GM21737 (cell line): ENCODE data around the gene RFK.

ENCODE experiments used
- ATAC-seq: cut with Tn5 transposase; IDR thresholded peaks from one replicate; pipeline ENCODE4 v1.9.1; 2021; ENCODE audit warnings: mild to moderate bottlenecking, moderate library complexity; ENCODE audit not compliant: unreplicated experiment

RFK gene

DNA sequence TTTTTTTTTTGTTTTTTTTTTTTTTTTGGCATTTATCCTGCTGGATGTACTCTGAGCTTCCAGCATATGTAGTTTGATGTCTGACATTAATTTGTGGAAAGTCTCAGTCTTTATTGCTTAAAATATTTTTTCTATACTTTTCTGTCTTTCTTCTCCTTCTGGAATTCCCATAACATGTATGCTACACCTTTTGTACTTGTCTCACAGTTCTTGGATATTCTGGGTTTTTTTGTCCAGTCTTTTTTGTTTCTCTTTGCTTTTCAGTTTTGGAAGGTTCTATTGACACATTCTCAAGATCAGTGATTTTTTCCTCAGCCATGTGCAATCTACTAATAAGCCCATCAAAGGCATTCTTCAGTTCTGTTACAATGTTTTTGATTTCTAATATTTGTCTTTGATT lies 19.4 kb upstream of the RFK start:
- no peak for ATAC-seq

- ATAC-seq: no peak
These were observed 18.4 kb upstream of the RFK start for GRCh38 chr9:76412638-76413037.

GRCh38 chr9:76405868-76406267 lies 11.6 kb upstream of the RFK start:
- ATAC-seq: no peak

DNA sequence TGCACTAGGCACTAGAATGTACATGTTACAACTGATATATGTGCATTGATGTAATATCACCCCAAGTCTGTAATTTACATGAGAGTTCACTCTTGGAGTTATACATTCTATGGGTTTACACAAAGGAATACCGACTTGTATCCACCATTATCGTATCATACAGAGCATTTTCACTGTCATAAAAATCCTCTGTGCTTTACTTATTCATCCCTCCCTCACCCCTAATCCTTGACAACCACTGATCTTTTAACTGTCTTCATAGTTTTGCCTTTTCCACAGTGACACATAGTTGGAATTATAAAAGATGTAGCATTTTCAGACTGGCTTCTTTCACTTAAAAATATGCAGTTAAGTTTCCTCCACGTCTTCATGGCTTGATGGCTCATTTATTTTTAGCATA lies 11.1 kb upstream of the RFK start:
- ATAC-seq: no peak

DNA sequence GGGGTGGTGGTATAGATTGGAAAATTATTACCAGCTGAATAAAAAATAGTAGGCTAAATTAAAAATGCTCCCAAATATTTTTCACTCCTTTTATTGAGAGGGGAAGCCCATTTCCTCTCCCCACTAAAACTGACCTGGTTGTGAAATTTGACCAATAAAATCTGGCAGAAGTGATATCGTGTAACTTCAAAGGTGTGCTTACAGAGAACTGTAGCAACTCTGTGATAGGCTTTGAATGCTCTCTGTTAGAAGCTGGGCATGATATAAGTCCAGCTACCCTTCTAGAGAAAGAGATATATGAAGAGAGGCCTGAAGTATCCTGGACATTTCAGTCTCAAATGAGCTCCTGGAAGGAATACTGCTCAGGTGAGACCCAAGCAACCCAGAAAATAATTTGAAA lies 10.2 kb upstream of the RFK start:
- ATAC-seq: no peak

DNA sequence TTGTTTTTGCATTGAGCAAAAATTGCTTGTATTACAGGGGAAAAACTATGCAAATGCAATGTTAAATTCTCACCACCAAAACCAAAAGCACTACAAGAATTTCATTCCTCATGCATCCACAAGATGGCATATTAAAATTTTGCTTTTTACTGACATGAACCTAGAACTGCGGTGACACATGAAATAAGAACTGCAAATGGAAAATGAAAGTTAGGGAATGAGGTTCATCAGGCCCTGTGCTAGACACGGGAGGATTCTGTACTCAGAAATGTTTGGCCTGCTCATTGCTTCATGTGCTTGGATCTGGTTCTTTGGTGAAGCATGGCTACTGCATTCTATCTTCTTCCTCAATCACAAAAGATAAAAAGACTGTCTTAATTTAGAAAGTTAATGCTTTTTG lies 9.1 kb upstream of the RFK start:
- ATAC-seq: peak; percentile 90

GRCh38 chr9:76401580-76402354 lies 7.5 kb upstream of the RFK start:
- no peak for ATAC-seq

GRCh38 chr9:76401176-76401575 lies 7.0 kb upstream of the RFK start:
- ATAC-seq: no peak

DNA sequence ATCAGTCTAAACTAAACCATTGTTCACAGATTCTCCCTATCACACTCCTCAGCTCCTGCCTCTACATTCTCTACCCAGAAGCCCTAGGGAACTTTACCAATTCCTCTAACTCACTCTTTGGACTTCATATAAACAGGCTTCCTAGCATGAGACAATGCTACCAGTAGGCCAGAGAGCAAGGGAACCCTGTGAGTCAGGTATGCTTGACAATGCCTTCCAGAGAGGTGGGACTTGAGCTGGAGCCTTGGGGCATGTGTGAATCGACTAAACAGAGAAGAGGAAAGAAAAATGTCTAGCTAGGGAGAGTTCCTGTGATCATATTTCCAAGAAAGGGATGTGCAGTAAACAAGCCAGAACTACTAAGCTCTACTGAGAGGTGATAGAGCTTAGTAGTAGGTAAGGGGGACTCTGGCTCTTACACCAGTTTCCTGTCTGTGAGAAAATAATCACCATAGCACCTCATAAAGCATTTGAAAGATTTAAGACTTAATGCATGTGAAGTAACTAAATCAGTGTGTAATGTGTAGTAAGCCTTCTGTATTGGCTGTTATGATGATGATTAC lies 6.4 kb upstream of the RFK start:
- ATAC-seq: no peak

- ATAC-seq: no peak
These were observed 5.6 kb upstream of the RFK start for GRCh38 chr9:76399856-76400255.

DNA sequence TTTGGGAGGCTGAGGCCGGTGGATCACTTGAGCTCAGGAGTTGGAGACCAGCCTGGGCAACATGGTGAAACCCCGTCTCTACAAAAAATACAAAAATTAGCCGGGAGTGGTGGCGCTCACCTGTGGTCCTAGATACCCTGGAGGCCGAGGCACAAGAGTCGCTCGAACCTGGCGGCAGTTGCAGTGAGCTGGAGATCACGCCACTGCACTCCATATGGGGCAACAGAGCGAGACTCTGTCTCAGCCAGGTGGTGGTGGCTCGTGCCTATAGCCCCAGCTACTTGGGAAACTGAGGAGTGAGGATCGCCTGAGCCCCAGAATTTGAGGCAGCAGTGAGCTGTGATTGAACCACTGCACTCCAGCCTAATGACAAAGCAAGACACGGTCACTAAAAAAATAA lies 2.4 kb upstream of the RFK start:
- ATAC-seq: no peak

DNA sequence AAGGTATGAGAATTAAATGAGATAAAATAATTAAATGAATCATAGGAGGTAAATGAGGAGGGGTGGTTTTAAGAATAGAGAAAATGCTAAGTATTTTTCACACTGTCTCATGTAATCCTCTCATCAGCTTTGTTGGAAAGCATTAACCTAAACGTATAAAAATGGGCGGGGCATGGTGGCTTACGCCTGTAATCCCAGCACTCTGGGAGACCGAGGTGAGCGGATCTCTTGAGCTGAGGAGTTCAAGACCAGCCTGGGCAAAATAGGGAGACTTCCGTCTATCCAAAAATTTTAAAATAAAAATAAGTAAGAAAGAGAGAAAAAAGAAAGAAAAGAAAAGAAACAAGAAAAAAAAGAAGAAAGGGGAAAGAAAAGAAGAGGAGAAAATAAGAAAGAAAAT lies 1.9 kb upstream of the RFK start:
- ATAC-seq: no peak

DNA sequence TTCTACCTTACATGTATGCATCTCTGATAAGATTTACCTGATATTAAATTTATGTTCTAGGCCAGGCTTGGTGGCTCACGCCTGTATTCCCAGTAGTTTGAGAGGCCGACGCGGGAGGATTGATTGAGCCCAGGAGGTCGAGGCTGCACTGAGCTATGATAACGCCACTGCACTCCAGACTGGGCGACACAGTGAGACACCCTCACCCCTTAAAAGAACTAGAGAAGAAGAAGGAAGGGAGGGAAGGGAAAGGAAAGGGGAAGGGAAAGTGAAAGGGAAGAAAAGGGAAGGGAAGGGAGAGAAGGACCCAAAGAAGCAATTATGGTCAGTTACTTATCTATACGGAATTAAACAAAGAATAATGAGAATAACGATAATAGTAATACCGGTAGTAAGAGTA lies 1.2 kb upstream of the RFK start:
- no peak for ATAC-seq

DNA sequence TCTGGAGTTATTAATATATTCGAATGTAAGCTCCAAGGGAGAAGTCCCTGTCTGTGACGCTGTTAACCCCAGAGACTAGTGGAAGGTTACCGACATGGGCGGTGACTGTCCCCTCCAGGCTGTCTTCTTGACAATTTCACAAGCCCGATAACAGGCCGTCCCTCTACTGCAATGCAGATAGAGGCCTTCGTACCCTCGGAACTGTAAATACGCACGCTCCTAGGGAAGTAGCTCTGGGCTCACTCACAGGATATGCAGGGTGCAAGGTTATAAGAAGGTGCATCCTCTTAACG lies 680 bp upstream of the RFK start:
- ATAC-seq: peak; percentile 51

DNA sequence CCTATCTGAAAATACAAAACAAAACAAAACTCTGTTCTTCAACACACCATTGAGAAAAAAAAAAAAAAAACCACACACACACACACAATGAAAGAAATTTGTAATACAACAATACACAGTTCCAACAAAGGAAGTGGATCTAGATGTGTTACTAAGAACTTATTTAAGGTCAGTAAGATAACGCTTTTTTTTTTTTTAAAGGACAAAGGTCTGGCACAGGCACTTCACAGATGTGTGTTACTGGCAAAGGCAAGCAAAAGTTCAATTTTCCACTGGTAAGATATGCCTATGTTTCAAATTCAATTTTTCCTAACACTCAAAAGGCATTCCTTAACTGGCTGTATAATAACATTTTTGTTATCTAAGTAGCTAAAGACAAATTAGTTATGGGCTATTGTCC lies 3.6 kb downstream of the RFK start:
- ATAC-seq: no peak

- no peak for ATAC-seq
These were observed 14.7 kb downstream of the RFK start for GRCh38 chr9:76379494-76379893.

- ATAC-seq: no peak
These were observed 15.7 kb downstream of the RFK start for GRCh38 chr9:76378367-76379073.

DNA sequence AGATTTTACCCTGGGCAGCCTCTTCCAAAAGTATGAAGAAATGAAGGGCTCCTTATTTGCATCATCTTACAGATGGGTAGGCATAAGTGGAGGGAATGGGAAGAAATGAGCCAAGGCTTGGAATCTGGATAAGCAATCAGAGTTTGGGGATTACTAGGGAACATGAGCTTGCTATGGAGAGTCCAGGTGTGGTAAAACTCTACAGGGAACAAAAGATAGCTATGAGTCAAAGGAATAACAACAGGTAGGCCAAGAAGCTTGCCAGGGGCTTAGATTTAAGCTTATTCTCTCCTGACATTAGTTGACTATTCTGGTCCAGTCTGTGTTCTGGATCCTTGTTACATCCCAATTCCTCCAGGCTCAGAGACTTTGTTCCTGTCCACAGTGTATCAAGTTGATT lies 16.4 kb downstream of the RFK start:
- no peak for ATAC-seq

DNA sequence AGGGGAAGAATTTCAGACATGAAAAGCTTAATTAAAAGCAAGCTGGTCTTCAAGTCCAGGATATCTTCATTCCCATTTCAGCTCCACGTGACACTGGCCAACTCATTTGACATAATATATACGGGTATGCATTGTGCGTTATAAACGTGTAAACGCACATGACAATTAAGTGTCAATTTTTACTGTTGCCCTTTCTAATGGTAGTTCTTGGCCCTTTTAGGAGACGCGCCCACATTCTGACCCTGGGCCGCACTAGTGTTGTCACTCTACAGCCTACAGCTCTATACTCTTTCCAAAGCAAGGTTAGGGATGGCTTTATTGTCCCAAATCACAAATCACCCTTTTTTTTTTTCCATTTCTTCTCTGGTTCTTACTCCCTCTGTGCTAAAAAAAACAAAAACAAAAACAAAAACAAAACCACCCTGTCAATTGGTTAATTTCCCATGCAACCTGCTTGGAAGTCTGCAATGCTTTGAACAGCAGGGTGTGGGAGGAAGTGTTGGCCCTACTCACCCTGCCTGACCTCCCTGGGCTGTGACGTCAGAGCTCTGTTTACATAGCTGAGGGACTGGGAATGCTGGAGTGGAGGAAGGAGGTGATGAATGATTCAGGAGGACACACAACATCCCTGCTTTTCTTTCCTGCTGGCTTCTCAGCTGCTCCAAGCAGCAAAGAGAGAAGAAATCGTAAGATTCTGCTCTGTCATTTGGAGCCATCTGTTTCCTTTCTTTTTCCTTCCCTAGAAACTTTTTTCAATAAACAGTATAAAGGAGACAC lies 19.3 kb downstream of the RFK start:
- ATAC-seq: no peak

DNA sequence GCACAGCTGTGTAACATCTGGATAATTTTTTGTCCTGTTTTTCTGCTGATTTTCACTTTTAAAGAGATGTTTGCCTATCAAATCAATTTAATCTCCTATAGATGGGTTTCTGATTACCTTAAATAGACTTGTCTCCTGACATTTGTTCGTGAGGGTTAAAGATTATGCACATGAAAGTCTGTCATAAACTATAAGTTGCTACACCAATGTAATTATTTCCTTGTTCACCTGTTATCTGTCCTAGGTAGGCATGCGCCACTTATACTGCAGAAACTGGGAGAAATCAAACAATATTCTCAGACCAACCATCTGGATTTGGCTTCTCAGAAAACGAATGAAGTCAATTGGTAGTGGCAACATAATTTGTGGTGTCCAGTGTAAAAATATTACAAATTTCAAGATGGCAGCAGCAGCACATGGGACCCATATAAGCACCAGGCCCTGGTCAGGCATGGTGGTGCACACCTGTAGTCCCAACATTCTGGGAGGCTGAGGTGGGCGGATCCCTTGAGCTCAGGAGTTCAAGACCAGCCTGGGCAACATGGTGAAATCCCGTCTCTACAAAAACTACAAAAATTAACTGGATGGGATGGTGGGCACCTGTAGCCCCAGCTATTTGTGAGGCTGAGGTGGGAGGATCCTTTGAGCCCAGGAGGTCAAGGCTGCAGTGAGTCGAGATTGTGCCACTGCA lies 20.3 kb downstream of the RFK start:
- no peak for ATAC-seq

GRCh38 chr9:76373173-76373783 lies 20.9 kb downstream of the RFK start:
- no peak for ATAC-seq
